Parathyroid adenoma (tissue), 2 donors: Measurements from ENCODE around the gene AMPD3.

Experiments
- H2AFZ ChIP-seq: fragments of 300-600 bp; sonication (generic); one replicate; pipeline ENCODE4 v1.7.0; 2017; ENCODE audit warnings: antibody characterized with exemption, mild to moderate bottlenecking
- H3K27ac ChIP-seq: fragments of 300-600 bp; sonication (generic); one replicate; pipeline ENCODE4 v1.7.0; 2017
- H3K27me3 ChIP-seq: fragments of 300-600 bp; sonication (generic); one replicate; pipeline ENCODE4 v1.7.0; 2017; ENCODE audit warnings: low read length; ENCODE audit not compliant: control insufficient read depth, insufficient read depth
- H3K36me3 ChIP-seq: fragments of 300-600 bp; sonication (generic); one replicate; pipeline ENCODE4 v1.7.0; 2017; ENCODE audit warnings: low read length; ENCODE audit not compliant: control insufficient read depth, insufficient read depth
- H3K4me1 ChIP-seq: fragments of 300-600 bp; sonication (generic); one replicate; pipeline ENCODE4 v1.7.0; 2017; ENCODE audit warnings: control low read depth
- H3K4me2 ChIP-seq: fragments of 300-600 bp; sonication (generic); one replicate; pipeline ENCODE4 v1.7.0; 2017; ENCODE audit warnings: low read length
- H3K4me3 ChIP-seq: fragments of 300-600 bp; sonication (generic); one replicate; pipeline ENCODE4 v1.7.0; 2017; ENCODE audit warnings: low read depth, low read length
- H3K79me2 ChIP-seq: fragments of 300-600 bp; sonication (generic); one replicate; pipeline ENCODE4 v1.7.0; 2017; ENCODE audit warnings: control low read depth
- H3K9ac ChIP-seq: fragments of 300-600 bp; sonication (generic); one replicate; pipeline ENCODE4 v1.7.0; 2017; ENCODE audit warnings: mild to moderate bottlenecking
- H3K9me3 ChIP-seq: fragments of 300-600 bp; sonication (generic); one replicate; pipeline ENCODE4 v1.7.0; 2017; ENCODE audit warnings: low read length; ENCODE audit not compliant: control insufficient read depth
- TF ChIP-seq, protein P1 (sequence below): fragments of 300-600 bp; sonication (generic); IDR thresholded peaks from one replicate; pipeline ENCODE4 v1.7.0; 2017; ENCODE audit warnings: antibody characterized with exemption, mild to moderate bottlenecking
- donor health status: primary hyperparathyroidism.

AMPD3 gene

DNA sequence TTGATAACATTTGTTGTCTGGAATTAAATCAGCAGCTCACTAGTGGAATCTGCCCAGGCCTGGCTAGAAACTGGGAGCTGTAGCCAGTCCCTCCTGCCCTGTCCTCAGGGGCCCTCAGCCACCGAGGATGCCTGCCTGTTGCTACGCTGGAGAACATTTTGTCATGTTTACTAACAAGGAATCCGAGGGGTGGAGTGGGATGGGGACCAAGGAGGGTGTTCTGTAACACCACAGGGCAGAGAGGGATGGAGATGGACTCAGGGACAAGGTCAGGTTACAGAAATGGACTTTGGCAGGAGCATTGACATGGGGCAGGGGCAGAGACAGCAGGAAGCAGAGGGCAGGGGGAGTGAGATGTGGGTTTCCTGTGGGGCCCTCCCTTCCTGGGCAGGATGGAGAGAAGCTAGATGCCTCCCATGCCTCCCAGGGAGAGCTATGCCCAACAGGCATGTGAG lies 45.8 kb upstream of the AMPD3 start:
- Histone ChIP-seq H3K36me3 (no peaks in the 10 kb centered on the region), H3K79me2 (no peaks in the 10 kb centered on the region), H3K9ac (no peak overlapping the region), H3K4me1 (peaks cover 2% of the 10 kb centered on the region), H2AFZ (no peak overlapping the region), H3K4me2 (no peak overlapping the region), H3K4me3 (no peak overlapping the region), H3K27ac (no peak overlapping the region), H3K27me3 (no peaks in the 10 kb centered on the region), H3K9me3 (no peaks in the 10 kb centered on the region)
- TF ChIP-seq, protein P1, sequence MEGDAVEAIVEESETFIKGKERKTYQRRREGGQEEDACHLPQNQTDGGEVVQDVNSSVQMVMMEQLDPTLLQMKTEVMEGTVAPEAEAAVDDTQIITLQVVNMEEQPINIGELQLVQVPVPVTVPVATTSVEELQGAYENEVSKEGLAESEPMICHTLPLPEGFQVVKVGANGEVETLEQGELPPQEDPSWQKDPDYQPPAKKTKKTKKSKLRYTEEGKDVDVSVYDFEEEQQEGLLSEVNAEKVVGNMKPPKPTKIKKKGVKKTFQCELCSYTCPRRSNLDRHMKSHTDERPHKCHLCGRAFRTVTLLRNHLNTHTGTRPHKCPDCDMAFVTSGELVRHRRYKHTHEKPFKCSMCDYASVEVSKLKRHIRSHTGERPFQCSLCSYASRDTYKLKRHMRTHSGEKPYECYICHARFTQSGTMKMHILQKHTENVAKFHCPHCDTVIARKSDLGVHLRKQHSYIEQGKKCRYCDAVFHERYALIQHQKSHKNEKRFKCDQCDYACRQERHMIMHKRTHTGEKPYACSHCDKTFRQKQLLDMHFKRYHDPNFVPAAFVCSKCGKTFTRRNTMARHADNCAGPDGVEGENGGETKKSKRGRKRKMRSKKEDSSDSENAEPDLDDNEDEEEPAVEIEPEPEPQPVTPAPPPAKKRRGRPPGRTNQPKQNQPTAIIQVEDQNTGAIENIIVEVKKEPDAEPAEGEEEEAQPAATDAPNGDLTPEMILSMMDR: no peak

DNA sequence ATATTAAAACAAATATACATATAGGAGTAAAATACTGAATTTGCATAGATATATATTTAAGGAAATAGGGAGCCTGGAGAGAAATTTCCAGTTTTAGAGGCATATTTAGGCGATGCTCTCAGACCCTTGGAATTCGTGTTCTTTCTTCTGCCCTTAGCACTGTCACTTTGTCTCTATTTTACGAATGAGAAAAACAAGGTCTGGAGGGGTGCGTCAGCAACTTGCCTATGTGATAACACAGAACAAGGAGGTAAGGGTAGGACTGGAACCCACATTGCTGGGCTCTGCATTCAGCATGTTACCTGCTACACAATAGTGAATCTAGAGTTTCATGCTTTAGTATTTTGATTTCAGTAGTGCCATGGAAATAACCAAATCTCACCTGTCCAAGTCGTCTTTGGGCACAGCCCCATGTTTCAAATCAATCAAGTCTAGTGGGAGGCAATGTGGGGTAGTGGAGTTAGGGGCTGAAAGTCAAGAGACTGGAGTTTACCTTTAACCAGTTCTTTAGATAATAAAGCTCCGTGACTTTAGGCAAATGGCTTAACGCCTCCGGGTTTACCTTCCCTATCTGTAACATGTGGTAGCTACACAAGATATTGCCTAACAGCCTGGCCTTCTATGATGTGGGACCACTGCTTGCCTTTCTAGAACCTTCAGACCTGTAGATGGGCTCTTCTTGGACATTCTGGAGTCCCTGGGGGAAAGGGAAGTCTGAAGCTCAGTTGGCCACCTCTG lies 44.8 kb upstream of the AMPD3 start:
- H3K79me2 ChIP-seq: no peaks in the 10 kb centered on the region
- H3K27ac ChIP-seq: no peak overlapping the region
- H2AFZ ChIP-seq: no peak overlapping the region
- H3K27me3 ChIP-seq: no peaks in the 10 kb centered on the region
- no peaks in the 10 kb centered on the region for H3K9me3 ChIP-seq
- no peak overlapping the region for H3K9ac ChIP-seq
- H3K4me2 ChIP-seq: no peak overlapping the region
- TF ChIP-seq, protein P1: no peak
- H3K4me1 ChIP-seq: peaks cover 2% of the 10 kb centered on the region
- no peaks in the 10 kb centered on the region for H3K36me3 ChIP-seq
- no peak overlapping the region for H3K4me3 ChIP-seq

- Histone ChIP-seq H3K9ac (no peak overlapping the region), H3K9me3 (no peaks in the 10 kb centered on the region)
- TF ChIP-seq, protein P1: no peak
Measured at GRCh38 chr11:10410844-10411200, 44.2 kb upstream of the AMPD3 start.

DNA sequence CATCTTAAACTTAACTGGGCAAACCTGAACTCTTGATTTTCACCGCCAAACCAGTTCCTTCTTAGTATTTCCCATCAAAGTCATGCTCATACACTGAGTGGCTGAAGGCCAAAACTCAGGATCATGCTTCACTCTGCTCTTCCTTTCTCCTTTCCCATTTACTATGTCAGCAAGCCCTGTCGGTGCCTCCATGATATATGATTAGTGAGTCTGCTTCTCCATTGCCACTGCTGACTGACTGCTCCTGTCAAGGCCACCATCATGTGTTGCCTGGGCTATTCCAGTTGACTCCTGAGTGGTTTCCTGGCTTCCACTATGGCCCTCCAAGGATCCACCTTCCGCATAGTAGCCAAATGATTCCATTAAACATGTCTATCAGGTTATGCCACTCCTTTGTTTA lies 42.8 kb upstream of the AMPD3 start:
- H3K4me1 ChIP-seq: no peaks in the 10 kb centered on the region
- H3K79me2 ChIP-seq: no peaks in the 10 kb centered on the region
- TF ChIP-seq, protein P1: no peak
- no peak overlapping the region for H3K4me3 ChIP-seq
- H3K9me3 ChIP-seq: no peaks in the 10 kb centered on the region
- no peaks in the 10 kb centered on the region for H3K36me3 ChIP-seq
- H2AFZ ChIP-seq: no peak overlapping the region
- H3K4me2 ChIP-seq: no peak overlapping the region
- no peak overlapping the region for H3K27ac ChIP-seq
- no peaks in the 10 kb centered on the region for H3K27me3 ChIP-seq
- no peak overlapping the region for H3K9ac ChIP-seq

More at GRCh38 chr11:10410844-10411200, 44.2 kb upstream of the AMPD3 start:
- H3K27ac ChIP-seq: no peak overlapping the region
- no peaks in the 10 kb centered on the region for H3K36me3 ChIP-seq
- H3K79me2 ChIP-seq: no peaks in the 10 kb centered on the region
- no peak overlapping the region for H3K4me2 ChIP-seq
- peaks cover 2% of the 10 kb centered on the region for H3K4me1 ChIP-seq
- no peaks in the 10 kb centered on the region for H3K27me3 ChIP-seq
- H2AFZ ChIP-seq: no peak overlapping the region
- no peak overlapping the region for H3K4me3 ChIP-seq

DNA sequence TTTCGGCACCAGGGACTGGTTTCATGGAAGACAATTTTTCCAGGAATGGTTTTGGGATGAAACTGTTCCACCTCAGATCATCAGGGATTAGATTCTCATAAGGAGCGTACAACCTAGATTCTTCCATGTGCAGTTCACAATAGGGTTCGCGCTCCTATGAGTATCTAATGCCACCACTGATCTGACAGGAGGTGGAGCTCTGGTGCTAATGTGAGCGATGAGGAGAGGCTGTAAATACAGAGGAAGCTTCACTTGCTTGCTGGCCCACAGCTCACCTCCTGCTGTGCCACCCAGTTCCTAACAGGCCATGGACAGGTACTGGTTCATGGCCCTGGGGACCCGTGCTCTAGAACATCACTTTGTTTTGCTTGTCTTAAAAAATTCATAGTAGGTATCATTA lies 41.8 kb upstream of the AMPD3 start:
- Histone ChIP-seq H3K9me3 (no peaks in the 10 kb centered on the region), H2AFZ (no peak overlapping the region), H3K9ac (no peak overlapping the region), H3K27me3 (no peaks in the 10 kb centered on the region), H3K4me1 (no peaks in the 10 kb centered on the region), H3K4me3 (no peak overlapping the region), H3K36me3 (no peaks in the 10 kb centered on the region), H3K4me2 (no peak overlapping the region), H3K79me2 (no peaks in the 10 kb centered on the region), H3K27ac (no peak overlapping the region)
- TF ChIP-seq, protein P1: peak; percentile 38
